ENCODE results near the gene NR4A3. TPM values are rescaled to one million over a fixed set of nuclear protein-coding genes. Genes with fewer than 3 reads are reported as not detected.

NR4A3 gene
- total RNA-seq, 1 experiment from 2014 or later: 0.24 TPM

GRCh38 chr9:99793528-99793927 is 28.2 kb upstream of the NR4A3 start:
- H3K23ac ChIP-seq (ENCODE audit: insufficient read length, low read depth, low read length): no peak overlapping the region
- Mint-ChIP-seq H3K27ac (no peak overlapping the region), H3K9me3 (peaks cover 0 to 2% of the 10 kb centered on the region in 2 experiments; a peak in 1 of 5 replicates), H3K36me3 (ENCODE audit: insufficient read depth in 1 of 3, low read depth in 3 of 3) (no peaks in the 10 kb centered on the region), H3K4me1 (peaks cover 4 to 5% of the 10 kb centered on the region in 2 experiments; a peak in 3 of 4 replicates), H3K4me3 (no peak overlapping the region), H3K27me3 (ENCODE audit: low read depth) (no peaks in the 10 kb centered on the region)
- no peak overlapping the region for H3K4me2 ChIP-seq (ENCODE audit: insufficient read depth, insufficient read length, low read length)
- H4K91ac ChIP-seq (ENCODE audit: insufficient read length, low read depth, low read length): no peak overlapping the region
- H3K14ac ChIP-seq (ENCODE audit: insufficient read depth, low read length): no peak overlapping the region
- no peak overlapping the region for H2BK120ac ChIP-seq (ENCODE audit: low read depth, low read length, poor library complexity, severe bottlenecking)
- H3K18ac ChIP-seq (ENCODE audit: insufficient read length, low read depth, low read length): no peak overlapping the region
- no peak overlapping the region for H3K56ac ChIP-seq (ENCODE audit: insufficient read length, low read depth, low read length)
- H4K5ac ChIP-seq (ENCODE audit: insufficient read length, low read depth, low read length): no peak overlapping the region
- no peak overlapping the region for H3K27ac ChIP-seq (ENCODE audit: insufficient read length, low read depth, low read length)
- no peak overlapping the region for H4K8ac ChIP-seq (replicated peaks; ENCODE audit: insufficient read length, low read depth, low read length)
- H2AFZ ChIP-seq (ENCODE audit: low read length): no peak overlapping the region
- H2AK5ac ChIP-seq (ENCODE audit: insufficient read length, low read length): no peak overlapping the region
- H4K20me1 ChIP-seq (ENCODE audit: control insufficient read depth, insufficient read depth, insufficient read length): no peaks in the 10 kb centered on the region
- H3K79me2 ChIP-seq (ENCODE audit: insufficient read depth, low read length): no peaks in the 10 kb centered on the region
- no peak overlapping the region for H2BK5ac ChIP-seq (ENCODE audit: insufficient read length, low read length)
- no peaks in the 10 kb centered on the region for H3K79me1 ChIP-seq (ENCODE audit: insufficient read depth, low read depth, low read length, poor library complexity, severe bottlenecking)
- no peak for TF ChIP-seq CTCF (conservative IDR thresholded peaks at IDR 0.05)
- H3K9ac ChIP-seq (ENCODE audit: extremely low read depth, insufficient read length, low read length): no peak overlapping the region
- no peaks in the 10 kb centered on the region for H3K27me3 ChIP-seq (ENCODE audit: insufficient read depth, low read length)
- H2BK12ac ChIP-seq (ENCODE audit: insufficient read length, low read depth, low read length): no peak overlapping the region
- H3K4me1 ChIP-seq (ENCODE audit: insufficient read depth, low read length): no peaks in the 10 kb centered on the region
- no peak overlapping the region for H2BK15ac ChIP-seq (ENCODE audit: low read depth, low read length)
- WGBS (ENCODE audit: extremely low coverage, insufficient read length, low lambda C conversion rate): no CpG with 5 or more reads among the region's 4 CpGs
- DNase-seq: no peak
- no peak overlapping the region for H3K4ac ChIP-seq (ENCODE audit: low read depth, low read length)
- H3K9me3 ChIP-seq (ENCODE audit: control insufficient read depth, low read depth, low read length): no peaks in the 10 kb centered on the region
- H2BK20ac ChIP-seq (ENCODE audit: low read depth, low read length, poor library complexity, severe bottlenecking): no peak overlapping the region
- H3K23me2 ChIP-seq (ENCODE audit: insufficient read length, low read depth, low read length, poor library complexity, severe bottlenecking): no peaks in the 10 kb centered on the region
- no peak overlapping the region for H3T11ph ChIP-seq (ENCODE audit: low read length)

Data from H9 (cell line).